Measurements from ENCODE around the gene PRKAG2. TPM values are rescaled to one million over a fixed set of nuclear protein-coding genes. Genes with fewer than 3 reads are reported as not detected.

The PRKAG2 gene
- total and polyA plus RNA-seq, 12 donors, result 3.8 to 17.3 (median 10.9) TPM

DNA sequence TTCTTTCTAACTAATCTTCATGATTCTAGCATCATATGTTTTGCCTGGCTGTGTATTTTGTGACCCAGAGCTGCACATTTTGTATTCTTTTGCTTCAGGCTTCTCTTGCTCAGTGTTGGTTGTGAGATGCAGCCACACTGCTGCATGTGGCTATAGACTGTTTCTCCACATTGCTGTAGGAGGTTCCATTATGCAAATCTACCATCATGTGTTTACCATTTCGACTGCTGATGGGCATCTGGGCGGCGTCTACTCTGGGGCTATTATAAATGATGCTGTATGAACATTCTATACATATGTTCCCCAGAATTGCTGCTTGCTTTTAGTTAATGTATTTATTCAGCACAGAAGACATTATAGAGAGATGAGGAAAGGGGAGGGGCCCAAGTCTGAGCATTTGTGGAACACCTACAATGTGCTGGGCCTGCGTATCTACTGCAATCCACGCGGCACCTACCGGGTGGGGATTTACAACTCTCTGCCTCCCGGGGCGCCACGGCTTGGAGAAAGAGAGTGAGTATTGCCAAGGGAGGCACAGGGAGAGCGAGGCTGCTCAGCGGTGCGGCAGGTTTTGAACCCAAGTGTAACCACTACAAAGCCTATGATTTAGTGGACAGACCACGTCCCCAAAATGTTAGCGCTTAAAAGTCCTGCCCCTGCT lies 172.5 kb downstream of the PRKAG2 start:
- DNase-seq, result no peak
- Histone ChIP-seq H3K9me3 (replicated peaks in 1 of 3) (no peaks in the 10 kb centered on the region), H3K36me3 (replicated peaks in 1 of 2) (no peaks in the 10 kb centered on the region), H3K27ac (no peak overlapping the region), H3K4me1 (replicated peaks in 1 of 2) (peaks cover 11 to 15% of the 10 kb centered on the region in 2 donors), H3K4me3 (no peak overlapping the region), H3K27me3 (no peaks in the 10 kb centered on the region)
- no peak for TF ChIP-seq POLR2A (IDR thresholded peaks at IDR 0.05)
- TF ChIP-seq, protein P1, sequence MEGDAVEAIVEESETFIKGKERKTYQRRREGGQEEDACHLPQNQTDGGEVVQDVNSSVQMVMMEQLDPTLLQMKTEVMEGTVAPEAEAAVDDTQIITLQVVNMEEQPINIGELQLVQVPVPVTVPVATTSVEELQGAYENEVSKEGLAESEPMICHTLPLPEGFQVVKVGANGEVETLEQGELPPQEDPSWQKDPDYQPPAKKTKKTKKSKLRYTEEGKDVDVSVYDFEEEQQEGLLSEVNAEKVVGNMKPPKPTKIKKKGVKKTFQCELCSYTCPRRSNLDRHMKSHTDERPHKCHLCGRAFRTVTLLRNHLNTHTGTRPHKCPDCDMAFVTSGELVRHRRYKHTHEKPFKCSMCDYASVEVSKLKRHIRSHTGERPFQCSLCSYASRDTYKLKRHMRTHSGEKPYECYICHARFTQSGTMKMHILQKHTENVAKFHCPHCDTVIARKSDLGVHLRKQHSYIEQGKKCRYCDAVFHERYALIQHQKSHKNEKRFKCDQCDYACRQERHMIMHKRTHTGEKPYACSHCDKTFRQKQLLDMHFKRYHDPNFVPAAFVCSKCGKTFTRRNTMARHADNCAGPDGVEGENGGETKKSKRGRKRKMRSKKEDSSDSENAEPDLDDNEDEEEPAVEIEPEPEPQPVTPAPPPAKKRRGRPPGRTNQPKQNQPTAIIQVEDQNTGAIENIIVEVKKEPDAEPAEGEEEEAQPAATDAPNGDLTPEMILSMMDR (IDR thresholded peaks at IDR 0.05), result no peak
- intact Hi-C loops (cut with DNase I), result no loop called here
- 92 to 96% (median 93%) methylated on average over 15 of the region's 15 CpGs for WGBS, 4 donors

DNA sequence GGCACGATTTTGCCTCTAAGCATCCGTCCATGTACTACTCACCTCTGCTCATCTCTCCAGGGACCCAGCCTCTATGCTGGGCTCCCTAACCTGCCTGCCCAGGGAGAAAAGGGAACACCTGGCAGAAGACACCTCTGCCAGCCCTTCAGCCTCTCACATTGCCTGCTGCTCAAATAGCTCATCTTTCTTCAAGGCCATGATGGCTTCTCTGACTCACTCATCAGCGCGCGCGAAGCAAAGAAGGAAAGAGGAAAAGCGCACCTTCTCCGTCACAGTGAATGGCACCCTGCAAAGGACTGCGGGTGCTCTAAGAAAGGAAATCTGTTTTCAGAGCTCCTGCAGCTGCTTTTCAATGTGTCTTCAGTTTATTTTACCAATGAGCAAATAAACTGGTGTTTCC lies 174.0 kb downstream of the PRKAG2 start:
- peaks cover 11 to 15% of the 10 kb centered on the region in 2 donors for H3K4me1 ChIP-seq (replicated peaks in 1 of 2)
- H3K27ac ChIP-seq, result no peak overlapping the region
- DNase-seq, result no peak
- 69 to 87% (median 84%) methylated on average over 9 of the region's 9 CpGs for WGBS, 4 donors
- no peak overlapping the region for H3K4me3 ChIP-seq
- intact Hi-C loops (cut with DNase I), result no loop called here
- TF ChIP-seq, protein P1 (IDR thresholded peaks at IDR 0.05), result no peak
- TF ChIP-seq POLR2A (IDR thresholded peaks at IDR 0.05), result no peak
- no peaks in the 10 kb centered on the region for H3K9me3 ChIP-seq (replicated peaks in 1 of 3)
- no peaks in the 10 kb centered on the region for H3K36me3 ChIP-seq (replicated peaks in 1 of 2)
- no peaks in the 10 kb centered on the region for H3K27me3 ChIP-seq

DNA sequence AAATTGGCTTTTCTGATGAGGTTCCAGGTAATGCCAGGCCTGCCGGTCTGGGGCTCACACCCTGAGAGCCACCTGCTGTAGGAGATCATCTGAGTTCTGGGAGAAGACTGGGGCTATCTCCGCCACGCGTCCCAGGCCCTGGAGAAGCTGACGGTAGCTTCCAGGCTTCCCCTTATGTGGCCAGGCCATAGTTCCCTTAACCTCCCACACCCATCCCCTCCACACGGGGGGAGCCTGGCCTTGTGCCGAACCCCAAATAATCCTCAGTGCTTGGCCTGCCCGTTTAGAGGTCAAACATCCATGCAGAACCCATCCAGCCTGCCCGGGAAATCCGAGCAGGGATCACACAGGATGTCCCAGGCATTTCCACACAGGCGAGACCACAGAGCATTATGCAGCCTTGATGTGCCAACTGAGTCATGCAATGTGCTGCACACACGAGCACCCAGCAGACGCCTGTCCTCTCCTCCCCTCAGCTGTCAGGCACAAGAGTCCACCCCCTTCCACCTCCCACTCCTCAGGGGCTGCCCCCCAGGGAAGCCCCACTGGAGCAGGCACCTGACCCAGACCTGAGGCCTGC lies 176.2 kb downstream of the PRKAG2 start:
- Histone ChIP-seq H3K27me3 (no peaks in the 10 kb centered on the region), H3K4me1 (replicated peaks in 1 of 2) (peaks cover 3 to 4% of the 10 kb centered on the region in 2 donors), H3K4me3 (no peak overlapping the region), H3K9me3 (replicated peaks in 1 of 3) (no peaks in the 10 kb centered on the region), H3K27ac (no peak overlapping the region), H3K36me3 (replicated peaks in 1 of 2) (no peaks in the 10 kb centered on the region)
- TF ChIP-seq, protein P1 (IDR thresholded peaks at IDR 0.05), result no peak
- TF ChIP-seq POLR2A (IDR thresholded peaks at IDR 0.05), result no peak
- intact Hi-C loops (cut with DNase I), result no loop called here
- WGBS, 4 donors, result 81 to 89% (median 87%) methylated on average over 7 to 13 of the region's 13 CpGs
- DNase-seq, result no peak

DNA sequence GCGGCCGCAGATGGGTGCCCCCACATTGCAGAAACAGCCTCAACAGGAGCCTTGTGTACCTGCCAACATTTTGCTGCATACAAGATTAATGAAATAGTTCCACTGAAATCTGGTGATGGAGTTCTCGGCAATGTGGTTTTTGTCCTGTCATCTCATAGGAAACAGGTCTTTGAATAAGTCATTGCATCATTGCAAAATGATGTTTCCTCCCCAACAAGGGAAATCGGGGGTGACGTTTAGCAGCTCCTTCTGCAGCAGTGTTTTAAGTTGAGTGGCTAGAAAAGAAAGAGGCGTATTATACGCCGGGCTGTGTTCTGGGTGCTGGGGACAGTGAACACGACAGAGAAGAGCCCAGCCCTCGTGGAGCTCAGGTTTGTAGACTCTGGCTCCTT lies 177.0 kb downstream of the PRKAG2 start:
- no peaks in the 10 kb centered on the region for H3K9me3 ChIP-seq (replicated peaks in 1 of 3)
- no peak overlapping the region for H3K4me3 ChIP-seq
- H3K36me3 ChIP-seq (replicated peaks in 1 of 2), result no peaks in the 10 kb centered on the region
- no peaks in the 10 kb centered on the region for H3K27me3 ChIP-seq
- H3K27ac ChIP-seq, result no peak overlapping the region
- 80 to 85% (median 83%) methylated on average over 10 of the region's 10 CpGs for WGBS, 4 donors
- DNase-seq, result no peak
- TF ChIP-seq, protein P1 (IDR thresholded peaks at IDR 0.05), result no peak
- no peak for TF ChIP-seq POLR2A (IDR thresholded peaks at IDR 0.05)
- H3K4me1 ChIP-seq (replicated peaks in 1 of 2), result peaks cover 6 to 7% of the 10 kb centered on the region in 2 donors
- intact Hi-C loops (cut with DNase I), result no loop called here
